Keratinocyte (primary cell): ENCODE data around the gene HNRNPA2B1. TPM values are rescaled to one million over a fixed set of nuclear protein-coding genes. Genes with fewer than 3 reads are reported as not detected.
"Not testable (repeated sequence)": the region's sequence is repeated elsewhere in the genome, so short reads cannot be mapped to it uniquely, and the experiment has no call there.

Source experiments
- DNase-seq: peaks from one replicate; pipeline ENCODE4 v3.0.0-alpha.2; 2011; ENCODE audit warnings: low read depth, missing footprints, low spot score
- FAIRE-seq: peaks from 2 replicates; lab custom pipeline; 2011; peaks lifted over from hg19 to GRCh38; lab: Jason Lieb, UNC
- H2AFZ ChIP-seq: 2 replicates; pipeline ENCODE4 v1.6.0; 2012; ENCODE audit warnings: low read length, control low read depth, inconsistent platforms; ENCODE audit not compliant: control insufficient read depth
- H3K27ac ChIP-seq: 2 replicates; pipeline ENCODE4 v1.5.1; 2011; ENCODE audit warnings: low read length; ENCODE audit not compliant: control insufficient read depth, insufficient read depth
- H3K27me3 ChIP-seq: 3 replicates; pipeline ENCODE4 v1.6.0; 2011; ENCODE audit warnings: low read length; ENCODE audit not compliant: control insufficient read depth, insufficient read depth; ENCODE audit errors: extremely low read depth
- H3K36me3 ChIP-seq, 2 experiments: 2 replicates in 1 of 2; 3 replicates in 1 of 2; pipeline ENCODE4 v1.5.1; 2011; ENCODE audit warnings: low read length in 2 of 2, mild to moderate bottlenecking in 1 of 2; ENCODE audit not compliant: control insufficient read depth in 2 of 2, insufficient read depth in 2 of 2; ENCODE audit errors: extremely low read depth in 1 of 2
- H3K4me1 ChIP-seq: 3 replicates; pipeline ENCODE4 v1.5.1; 2011; ENCODE audit warnings: low read length; ENCODE audit not compliant: control insufficient read depth, insufficient read depth; ENCODE audit errors: extremely low read depth
- H3K4me2 ChIP-seq: 3 replicates; pipeline ENCODE4 v1.6.0; 2011; ENCODE audit warnings: low read depth, low read length; ENCODE audit not compliant: control insufficient read depth, insufficient read depth; ENCODE audit errors: extremely low read depth
- H3K4me3 ChIP-seq, 3 experiments: fragments of 200-600 bp in 1 of 3; sonication (generic) in 1 of 3; 2 replicates in 2 of 3; 3 replicates in 1 of 3; pipeline ENCODE4 v1.5.1; 2011 to 2016; ENCODE audit warnings: low read length in 3 of 3, mild to moderate bottlenecking in 3 of 3, control low read depth in 2 of 3, inconsistent platforms in 1 of 3, low read depth in 1 of 3, mixed read lengths in 1 of 3, mixed run types in 1 of 3, moderate library complexity in 1 of 3; ENCODE audit not compliant: control insufficient read depth in 2 of 3, insufficient read depth in 2 of 3; ENCODE audit errors: extremely low read depth in 1 of 3
- H3K79me2 ChIP-seq: 2 replicates; pipeline ENCODE4 v1.6.0; 2012; ENCODE audit warnings: low read length; ENCODE audit not compliant: control insufficient read depth, insufficient read depth
- H3K9ac ChIP-seq: 3 replicates; pipeline ENCODE4 v1.6.0; 2011; ENCODE audit warnings: low read length; ENCODE audit not compliant: control insufficient read depth, insufficient read depth; ENCODE audit errors: extremely low read depth
- H3K9me1 ChIP-seq: 3 replicates; pipeline ENCODE4 v1.6.0; 2011; ENCODE audit warnings: low read length; ENCODE audit not compliant: control insufficient read depth, insufficient read depth; ENCODE audit errors: extremely low read depth
- H3K9me3 ChIP-seq: 2 replicates; pipeline ENCODE4 v1.5.1; 2012; ENCODE audit warnings: low read depth, low read length; ENCODE audit not compliant: control insufficient read depth
- H4K20me1 ChIP-seq: 3 replicates; pipeline ENCODE4 v1.6.0; 2011; ENCODE audit warnings: low read length; ENCODE audit not compliant: control insufficient read depth, insufficient read depth; ENCODE audit errors: extremely low read depth
- EZH2 ChIP-seq: IDR thresholded peaks from one replicate; pipeline ENCODE4 v1.6.1; 2012; ENCODE audit warnings: inconsistent platforms, mild to moderate bottlenecking, low read length, moderate library complexity
- dilution Hi-C: fragments of 300-500 bp; cut with MboI; formaldehyde crosslinking; loops from one replicate; pipeline ENCODE4 v1.7.0; 2020; ENCODE audit warnings: low sequenced_read_pairs; ENCODE audit not compliant: extremely low pct_ligation_motif_present
- polyA plus RNA-seq, 5 experiments: library from polyadenylated mRNA; depleted of rRNA in 3 of 5; stranded (reverse) in 3 of 5; stranded (forward) in 1 of 5; unstranded in 1 of 5; fragments of >200 nt; gene quantifications; 1 replicate in 1 of 5; 2 replicates in 3 of 5; 3 replicates in 1 of 5; pipeline versions ENCODE4 v1.2.1 to v1.2.3, GENCODE V29; 2011 to 2012; ENCODE audit warnings: missing spikeins in 2 of 5, low read depth in 1 of 5, low replicate concordance in 1 of 5
- TF ChIP-seq, protein P1 (sequence below), 3 experiments: IDR thresholded peaks in 1 of 3; conservative IDR thresholded peaks in 1 of 3; optimal IDR thresholded peaks in 1 of 3; 2 replicates in 2 of 3; 3 replicates in 1 of 3; pipeline versions ENCODE3 to v1.5.1; 2011; ENCODE audit warnings: low read length in 3 of 3, mild to moderate bottlenecking in 3 of 3, moderate library complexity in 2 of 3, control low read depth in 1 of 3, inconsistent platforms in 1 of 3; ENCODE audit not compliant: insufficient read depth in 2 of 3; ENCODE audit errors: extremely low read depth in 1 of 3

HNRNPA2B1 gene
- polyA plus RNA-seq, 1 donor (not counting 4 experiments of a cell fraction or from before 2014, with no cell fraction given), result 511 TPM

DNA sequence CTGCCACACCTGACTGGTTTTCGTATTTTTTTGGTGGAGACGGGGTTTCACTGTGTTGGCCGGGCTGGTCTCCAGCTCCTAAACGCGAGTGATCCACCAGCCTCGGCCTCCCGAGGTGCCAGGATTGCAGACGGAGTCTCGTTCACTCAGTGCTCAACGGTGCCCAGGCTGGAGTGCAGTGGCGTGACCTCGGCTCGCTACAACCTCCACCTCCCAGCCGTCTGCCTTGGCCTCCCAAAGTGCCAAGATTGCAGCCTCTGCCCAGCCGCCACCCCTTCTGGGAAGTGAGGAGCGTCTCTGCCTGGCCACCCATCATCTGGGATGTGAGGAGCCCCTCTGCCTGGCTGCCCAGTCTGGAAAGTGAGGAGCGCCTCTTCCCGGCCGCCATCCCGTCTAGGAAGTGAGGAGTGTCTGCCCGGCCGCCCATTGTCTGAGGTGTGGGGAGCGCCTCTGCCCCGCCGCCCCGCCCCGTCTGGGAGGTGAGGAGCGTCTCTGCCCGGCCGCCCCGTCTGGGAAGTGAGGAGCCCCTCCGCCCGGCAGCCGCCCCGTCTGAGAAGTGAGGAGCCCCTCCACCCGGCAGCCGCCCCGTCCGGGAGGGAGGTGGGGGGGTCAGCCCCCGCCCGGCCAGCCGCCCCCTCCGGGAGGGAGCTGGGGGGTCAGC, 52.8 kb downstream of the HNRNPA2B1 start:
- DNase-seq, FAIRE-seq, H3K4me1 ChIP-seq, H3K4me3 ChIP-seq, H3K27me3 ChIP-seq, H3K9me3 ChIP-seq, H3K9me1 ChIP-seq, H3K36me3 ChIP-seq, H3K27ac ChIP-seq, dilution Hi-C loops, H3K9ac ChIP-seq, H3K4me2 ChIP-seq, H2AFZ ChIP-seq, H3K79me2 ChIP-seq, H4K20me1 ChIP-seq: not testable (repeated sequence)

DNA sequence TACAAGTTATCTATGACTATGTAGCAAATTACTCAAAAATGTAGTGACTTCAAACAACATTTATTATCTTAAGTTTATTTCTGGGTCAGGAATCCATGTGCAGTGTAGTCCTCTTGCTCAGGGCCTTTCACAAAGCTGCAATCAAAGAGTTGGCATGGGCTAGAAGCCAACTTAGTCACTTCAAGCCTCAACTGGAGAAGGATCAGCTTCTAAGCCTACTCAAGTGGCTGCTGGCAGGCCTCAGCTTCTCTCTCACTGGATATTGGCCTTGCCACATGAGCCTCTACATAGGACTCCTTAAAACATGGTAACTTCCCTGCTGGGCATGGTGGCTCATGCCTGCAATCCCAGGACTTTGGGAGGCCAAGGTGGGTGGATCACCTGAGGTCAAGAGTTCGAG, 53.5 kb downstream of the HNRNPA2B1 start:
- H3K4me2 ChIP-seq, result no peak overlapping the region
- dilution Hi-C loops, result no loop called here
- H3K79me2 ChIP-seq, result no peaks in the 10 kb centered on the region
- H2AFZ ChIP-seq, result no peak overlapping the region
- TF ChIP-seq, protein P1, sequence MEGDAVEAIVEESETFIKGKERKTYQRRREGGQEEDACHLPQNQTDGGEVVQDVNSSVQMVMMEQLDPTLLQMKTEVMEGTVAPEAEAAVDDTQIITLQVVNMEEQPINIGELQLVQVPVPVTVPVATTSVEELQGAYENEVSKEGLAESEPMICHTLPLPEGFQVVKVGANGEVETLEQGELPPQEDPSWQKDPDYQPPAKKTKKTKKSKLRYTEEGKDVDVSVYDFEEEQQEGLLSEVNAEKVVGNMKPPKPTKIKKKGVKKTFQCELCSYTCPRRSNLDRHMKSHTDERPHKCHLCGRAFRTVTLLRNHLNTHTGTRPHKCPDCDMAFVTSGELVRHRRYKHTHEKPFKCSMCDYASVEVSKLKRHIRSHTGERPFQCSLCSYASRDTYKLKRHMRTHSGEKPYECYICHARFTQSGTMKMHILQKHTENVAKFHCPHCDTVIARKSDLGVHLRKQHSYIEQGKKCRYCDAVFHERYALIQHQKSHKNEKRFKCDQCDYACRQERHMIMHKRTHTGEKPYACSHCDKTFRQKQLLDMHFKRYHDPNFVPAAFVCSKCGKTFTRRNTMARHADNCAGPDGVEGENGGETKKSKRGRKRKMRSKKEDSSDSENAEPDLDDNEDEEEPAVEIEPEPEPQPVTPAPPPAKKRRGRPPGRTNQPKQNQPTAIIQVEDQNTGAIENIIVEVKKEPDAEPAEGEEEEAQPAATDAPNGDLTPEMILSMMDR (optimal IDR thresholded peaks at IDR 0.05 in 1 of 3, IDR thresholded peaks at IDR 0.05 in 1 of 3, conservative IDR thresholded peaks at IDR 0.05 in 1 of 3; ENCODE audit: extremely low read depth in 1 of 3, insufficient read depth in 2 of 3, low read length in 3 of 3), result no peak
- TF ChIP-seq EZH2, result no peak
- no peaks in the 10 kb centered on the region for H3K36me3 ChIP-seq
- H3K4me1 ChIP-seq, result peaks cover 5% of the 10 kb centered on the region
- H3K27ac ChIP-seq, result no peak overlapping the region
- H3K9ac ChIP-seq, result no peak overlapping the region
- H3K9me1 ChIP-seq, result no peaks in the 10 kb centered on the region
- FAIRE-seq (no peak), DNase-seq (no peak)
- no peaks in the 10 kb centered on the region for H4K20me1 ChIP-seq
- H3K9me3 ChIP-seq, result no peaks in the 10 kb centered on the region
- H3K27me3 ChIP-seq, result no peaks in the 10 kb centered on the region
- no peak overlapping the region for H3K4me3 ChIP-seq

DNA sequence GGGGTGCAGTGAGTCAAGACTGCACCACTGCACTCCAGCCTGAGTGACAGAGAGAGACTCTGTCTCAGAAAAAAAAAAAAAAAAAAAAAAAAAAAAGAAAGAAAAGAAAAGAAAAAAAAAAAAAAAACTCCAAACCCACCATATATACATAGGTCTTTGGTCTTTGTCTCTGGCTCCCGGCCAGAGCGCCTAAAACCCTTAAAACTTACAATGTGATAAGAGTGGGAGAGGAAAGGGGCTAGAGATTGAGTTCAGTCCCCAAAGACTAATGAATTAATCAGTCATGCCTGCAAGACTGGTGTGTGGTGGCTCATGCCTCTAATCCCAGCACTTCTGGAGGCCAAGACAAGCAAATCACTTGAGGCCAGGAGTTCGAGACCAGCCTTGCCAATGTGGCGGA, 55.3 kb downstream of the HNRNPA2B1 start:
- no peak overlapping the region for H2AFZ ChIP-seq
- H4K20me1 ChIP-seq, result no peaks in the 10 kb centered on the region
- dilution Hi-C loops, result no loop called here
- no peaks in the 10 kb centered on the region for H3K4me1 ChIP-seq
- no peaks in the 10 kb centered on the region for H3K79me2 ChIP-seq
- no peaks in the 10 kb centered on the region for H3K9me1 ChIP-seq
- no peaks in the 10 kb centered on the region for H3K27me3 ChIP-seq
- no peaks in the 10 kb centered on the region for H3K36me3 ChIP-seq
- FAIRE-seq (no peak), DNase-seq (no peak)
- H3K9ac ChIP-seq, result no peak overlapping the region
- TF ChIP-seq, protein P1 (optimal IDR thresholded peaks at IDR 0.05 in 1 of 3, IDR thresholded peaks at IDR 0.05 in 1 of 3, conservative IDR thresholded peaks at IDR 0.05 in 1 of 3; ENCODE audit: extremely low read depth in 1 of 3, insufficient read depth in 2 of 3, low read length in 3 of 3), result no peak
- TF ChIP-seq EZH2, result no peak
- H3K4me3 ChIP-seq, result no peak overlapping the region
- no peaks in the 10 kb centered on the region for H3K9me3 ChIP-seq
- no peak overlapping the region for H3K4me2 ChIP-seq
- H3K27ac ChIP-seq, result no peak overlapping the region
